ENCODE results near the gene SCYGR3.

DNA sequence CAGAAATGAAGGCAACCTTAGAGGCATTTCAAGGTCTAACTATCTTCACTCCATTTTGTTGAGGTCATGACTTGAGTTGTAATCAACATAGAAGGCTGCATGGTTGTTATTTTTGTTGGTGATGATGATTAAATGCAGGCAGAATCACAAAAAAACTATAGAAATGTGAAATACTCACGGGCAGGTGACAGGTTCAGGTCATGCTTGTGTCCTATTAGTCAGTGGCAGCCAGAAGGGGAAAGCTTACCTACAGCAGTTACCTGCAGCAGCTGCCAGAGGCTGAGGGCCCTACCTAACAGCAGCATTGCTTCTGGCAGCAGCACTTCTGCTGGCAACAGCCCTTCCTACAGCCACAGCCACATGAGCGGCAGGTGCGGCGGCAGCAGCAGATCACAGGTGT, 394 bp downstream of the SCYGR3 start:
- TF ChIP-seq, protein P1, sequence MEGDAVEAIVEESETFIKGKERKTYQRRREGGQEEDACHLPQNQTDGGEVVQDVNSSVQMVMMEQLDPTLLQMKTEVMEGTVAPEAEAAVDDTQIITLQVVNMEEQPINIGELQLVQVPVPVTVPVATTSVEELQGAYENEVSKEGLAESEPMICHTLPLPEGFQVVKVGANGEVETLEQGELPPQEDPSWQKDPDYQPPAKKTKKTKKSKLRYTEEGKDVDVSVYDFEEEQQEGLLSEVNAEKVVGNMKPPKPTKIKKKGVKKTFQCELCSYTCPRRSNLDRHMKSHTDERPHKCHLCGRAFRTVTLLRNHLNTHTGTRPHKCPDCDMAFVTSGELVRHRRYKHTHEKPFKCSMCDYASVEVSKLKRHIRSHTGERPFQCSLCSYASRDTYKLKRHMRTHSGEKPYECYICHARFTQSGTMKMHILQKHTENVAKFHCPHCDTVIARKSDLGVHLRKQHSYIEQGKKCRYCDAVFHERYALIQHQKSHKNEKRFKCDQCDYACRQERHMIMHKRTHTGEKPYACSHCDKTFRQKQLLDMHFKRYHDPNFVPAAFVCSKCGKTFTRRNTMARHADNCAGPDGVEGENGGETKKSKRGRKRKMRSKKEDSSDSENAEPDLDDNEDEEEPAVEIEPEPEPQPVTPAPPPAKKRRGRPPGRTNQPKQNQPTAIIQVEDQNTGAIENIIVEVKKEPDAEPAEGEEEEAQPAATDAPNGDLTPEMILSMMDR (IDR thresholded peaks at IDR 0.05), result no peak
- no peak for TF ChIP-seq POLR2A (IDR thresholded peaks at IDR 0.05)

Measured in Peyer's patch (tissue), 4 donors.